T-helper 2 cell treated with Interferon-gamma antibody and Interleukin-4, amounts not matched to agents 100 ng/mL and 5 ng/mL, for 36 hours (primary cell): ENCODE data around the gene POM121L2. TPM values are rescaled to one million over a fixed set of nuclear protein-coding genes. Genes with fewer than 3 reads are reported as not detected.
"Not testable (repeated sequence)": the region's sequence is repeated elsewhere in the genome, so short reads cannot be mapped to it uniquely, and the experiment has no call there.

Experiments
- intact Hi-C: fragments of 100-400 bp; cut with micrococcal nuclease; formaldehyde crosslinking; loops from one replicate; pipeline ENCODE4 v1.15.1; 2023
- total RNA-seq: library from RNA; stranded (reverse); gene quantifications from 2 replicates; pipeline ENCODE4 v1.2.3, GENCODE V29; 2022

The POM121L2 gene
- total RNA-seq, 1 donor from 2014 or later, result not detected

DNA sequence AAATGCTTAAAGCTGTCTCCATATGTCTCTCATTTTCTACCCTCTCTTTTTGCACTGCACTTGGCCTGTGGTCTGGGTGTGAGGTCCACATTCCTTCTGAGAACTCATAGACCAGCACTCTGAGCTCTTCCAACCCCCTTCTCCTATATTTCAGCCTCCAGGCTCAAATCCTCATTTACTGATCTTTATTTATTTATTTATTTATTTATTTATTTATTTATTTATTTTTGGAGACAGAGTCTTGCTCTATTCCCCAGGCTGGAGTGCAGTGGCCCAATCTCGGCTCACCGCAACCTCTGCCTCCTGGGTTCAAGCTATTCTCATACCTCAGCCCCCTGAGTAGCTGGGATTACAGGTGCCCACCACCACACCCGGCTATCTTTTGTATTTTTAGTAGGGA is 45.1 kb downstream of the POM121L2 start:
- intact Hi-C loops, result not testable (repeated sequence)

DNA sequence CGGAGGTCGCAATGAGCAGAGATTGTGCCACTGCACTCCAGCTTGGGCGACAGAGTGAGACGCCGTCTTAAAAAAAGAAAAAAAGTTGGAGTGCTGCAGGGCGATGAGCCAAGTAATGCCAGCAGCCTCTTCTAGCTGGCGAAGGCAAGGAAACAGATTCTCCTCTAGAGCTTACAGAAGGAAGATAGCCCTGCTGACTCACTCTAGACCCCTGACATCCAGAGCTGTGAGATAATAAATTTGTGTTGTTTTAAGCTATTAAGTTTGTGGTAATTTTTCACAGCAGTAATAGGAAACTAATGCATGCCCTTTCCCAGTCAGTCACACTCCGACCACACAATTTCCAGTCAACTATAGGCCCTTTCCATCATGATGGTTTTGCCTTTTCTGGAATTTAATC is 48.2 kb downstream of the POM121L2 start:
- intact Hi-C loops, result no loop called here

GRCh38 chr6:27260836-27261375 is 51.2 kb downstream of the POM121L2 start:
- intact Hi-C loops, result no loop called here

DNA sequence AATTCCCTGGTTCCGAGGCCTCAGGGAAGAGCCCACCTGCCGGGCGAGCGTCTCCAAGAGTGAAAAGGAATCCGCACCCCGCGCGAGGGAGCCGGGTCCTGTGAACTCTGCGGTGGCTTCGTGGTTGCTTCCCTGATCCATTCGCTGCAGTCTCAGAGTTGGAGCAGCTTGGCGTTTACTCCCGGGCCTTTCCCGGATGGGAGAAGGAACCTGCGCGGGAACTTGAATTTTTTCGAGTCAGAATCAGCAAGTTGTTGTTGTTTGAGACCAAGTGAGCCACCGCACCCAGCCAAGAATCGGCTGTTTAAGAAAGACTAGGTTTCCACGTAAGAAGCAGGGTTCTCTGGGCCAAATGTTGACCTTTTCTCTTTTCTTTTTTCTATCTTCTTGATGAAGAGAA is 51.7 kb downstream of the POM121L2 start:
- intact Hi-C loops, result no loop called here

Other genes starting within 250 kb of the POM121L2 start
- 1.3 and 1.9 TPM in 2 replicates for gene PRSS16, start 64.6 kb downstream of the POM121L2 start, total RNA-seq
- 0.39 TPM in 2 replicates for gene ZNF391, start 76.5 kb upstream of the POM121L2 start, total RNA-seq
- gene ZNF184, start 160.8 kb upstream of the POM121L2 start, total RNA-seq, result 11.7 and 11.9 TPM in 2 replicates